GM21737 (cell line): ENCODE measurements around the gene DOLPP1.

Source experiments
- ATAC-seq: cut with Tn5 transposase; IDR thresholded peaks from one replicate; pipeline ENCODE4 v1.9.1; 2021; ENCODE audit warnings: mild to moderate bottlenecking, moderate library complexity; ENCODE audit not compliant: unreplicated experiment

DOLPP1 gene

DNA sequence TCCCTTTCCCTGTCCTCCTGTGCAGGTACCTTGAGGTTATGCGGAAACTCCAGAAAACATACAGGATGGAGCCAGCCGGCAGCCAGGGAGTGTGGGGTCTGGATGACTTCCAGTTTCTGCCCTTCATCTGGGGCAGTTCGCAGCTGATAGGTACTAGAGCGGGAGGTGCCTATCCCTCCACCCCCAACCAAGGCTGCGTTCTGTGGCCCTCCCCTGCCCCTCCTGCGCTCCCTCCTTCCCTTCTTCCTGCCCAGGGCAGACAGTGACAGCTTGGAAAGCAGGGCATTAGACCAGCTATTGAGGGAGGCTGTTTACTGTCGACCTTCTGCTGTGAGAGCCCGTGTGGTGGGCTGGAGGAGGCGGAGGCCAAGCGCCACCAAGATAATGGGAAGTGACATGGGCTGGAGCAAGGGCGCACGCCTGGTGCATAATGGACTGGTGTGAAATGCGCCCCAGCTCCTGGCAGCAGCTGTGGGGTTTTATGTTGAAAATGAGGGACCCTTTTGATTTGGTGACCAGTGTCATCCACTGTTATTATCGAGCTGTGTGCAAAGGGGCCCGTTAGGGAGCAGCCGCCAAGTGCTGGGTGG lies 55.6 kb downstream of the DOLPP1 start:
- no peak for ATAC-seq

DNA sequence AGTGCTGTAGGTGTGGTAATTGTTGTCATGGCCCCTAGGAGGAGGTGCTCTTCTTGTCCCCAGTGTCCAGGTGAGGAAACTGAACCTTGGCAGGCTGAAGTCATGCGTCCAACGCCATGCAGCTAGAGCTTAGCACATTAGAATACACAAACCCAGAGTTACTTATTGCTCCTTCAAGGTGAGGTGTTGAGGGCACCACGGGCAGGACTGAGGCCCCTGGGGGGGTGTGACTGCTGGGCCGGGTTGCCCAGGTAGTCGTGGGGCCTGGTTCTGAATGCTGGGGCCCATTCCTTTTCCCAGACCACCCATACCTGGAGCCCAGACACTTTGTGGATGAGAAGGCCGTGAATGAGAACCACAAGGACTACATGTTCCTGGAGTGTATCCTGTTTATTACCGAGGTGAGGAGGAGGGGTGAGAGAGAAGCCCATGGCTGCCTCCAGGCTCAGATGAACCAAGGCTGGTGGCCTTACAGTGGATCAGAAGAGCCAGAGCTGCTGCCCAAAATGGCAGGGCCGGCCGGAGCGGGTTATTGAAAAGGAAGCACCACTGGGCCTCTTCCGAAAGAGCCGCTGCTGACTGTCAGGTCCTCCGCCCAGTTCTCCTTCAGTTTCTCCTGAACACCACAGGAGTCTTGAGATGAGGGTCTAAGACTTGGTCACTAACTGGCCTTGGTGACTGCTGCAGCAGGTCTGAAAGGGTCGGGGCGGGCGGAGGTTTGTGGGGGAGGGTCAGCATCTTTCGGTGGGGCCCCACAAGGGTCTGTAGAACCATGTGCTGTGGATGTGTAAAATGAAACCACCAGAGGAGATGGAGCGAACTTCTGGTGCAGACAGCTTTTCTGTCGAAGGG lies 56.6 kb downstream of the DOLPP1 start:
- ATAC-seq = no peak

- no peak for ATAC-seq
These were observed 57.2 kb downstream of the DOLPP1 start for GRCh38 chr9:129138144-129138462.

DNA sequence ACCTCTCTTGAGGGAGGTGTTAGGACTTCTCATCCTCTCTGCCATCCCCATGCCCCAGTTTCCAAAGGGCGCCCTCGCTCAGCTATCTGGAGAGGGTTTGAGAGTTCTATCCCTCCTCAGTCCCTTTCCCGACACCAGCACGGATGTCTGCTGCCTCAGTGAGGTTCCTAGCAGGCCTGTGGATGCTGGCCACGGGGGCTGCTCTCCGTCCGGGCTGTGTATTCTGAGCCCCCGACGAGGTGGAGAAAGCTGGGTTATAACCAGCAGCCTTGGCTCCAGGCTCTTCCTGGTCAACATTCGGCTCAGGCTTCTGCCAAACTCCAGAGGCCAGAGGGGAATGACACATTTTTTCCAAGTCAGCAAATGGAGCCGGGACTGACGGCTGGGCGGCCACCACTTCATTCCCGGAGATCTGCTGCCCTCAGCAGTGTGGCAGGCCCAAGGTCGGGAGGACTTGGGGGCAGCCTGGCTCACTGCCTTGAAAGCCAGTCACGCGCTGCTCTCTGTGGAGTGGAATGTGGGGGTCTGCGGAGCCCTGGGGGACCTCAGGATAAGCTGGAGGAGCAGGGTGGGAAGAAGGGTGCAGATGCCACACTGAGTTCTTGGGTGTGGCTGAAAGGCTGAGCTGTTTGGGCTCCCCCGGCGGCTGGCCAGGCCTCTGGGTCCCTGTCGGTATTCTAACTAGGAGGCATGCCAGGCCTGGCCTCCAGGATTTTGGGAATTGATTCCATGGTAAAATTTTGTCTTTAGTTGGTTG lies 57.7 kb downstream of the DOLPP1 start:
- no peak for ATAC-seq

DNA sequence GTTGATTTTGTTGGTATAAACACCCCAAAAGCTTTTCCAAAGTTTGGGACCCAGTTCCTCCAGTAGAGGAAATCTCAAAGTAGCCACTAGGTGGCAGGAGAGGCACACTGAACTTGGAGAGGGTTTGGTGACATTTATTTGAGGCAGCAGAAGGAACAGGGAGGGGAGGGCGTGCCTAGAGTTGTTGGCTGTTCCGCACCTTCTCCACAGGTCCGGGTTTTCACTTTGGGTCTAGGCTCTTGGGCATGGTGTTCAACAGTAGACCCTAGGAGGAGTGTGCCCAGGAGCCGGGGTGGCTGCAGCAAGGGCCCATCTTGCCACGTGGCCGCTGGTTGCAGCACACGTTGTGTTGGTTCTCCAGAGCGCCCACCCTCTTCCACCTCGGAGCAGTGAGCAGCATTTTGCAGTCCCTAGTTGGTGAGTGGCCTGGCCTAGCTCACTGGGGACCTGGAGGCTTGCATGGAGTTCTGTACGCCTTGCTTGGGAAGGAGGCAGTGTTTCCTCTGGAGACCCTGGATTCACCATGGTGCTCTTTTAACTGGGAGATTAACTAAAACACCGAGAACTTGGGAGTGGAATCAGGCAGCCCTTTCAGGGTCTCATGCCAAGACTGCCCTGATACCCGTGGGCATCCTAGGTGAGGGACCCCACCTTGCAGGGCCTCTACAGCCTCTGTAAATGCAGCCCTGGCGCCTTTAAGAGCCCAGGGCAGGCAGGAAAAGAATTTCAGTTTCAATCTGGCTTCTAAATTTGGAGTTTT lies 58.5 kb downstream of the DOLPP1 start:
- ATAC-seq = peak; percentile 28

- peak; percentile 51 for ATAC-seq
These were observed 59.1 kb downstream of the DOLPP1 start for GRCh38 chr9:129139993-129140396.
